ENCODE results near the gene NDUFAF7. TPM values are rescaled to one million over a fixed set of nuclear protein-coding genes. Genes with fewer than 3 reads are reported as not detected.

NDUFAF7 gene
- total and polyA plus RNA-seq, 12 donors = 15.4 to 42.5 (median 28.7) TPM

DNA sequence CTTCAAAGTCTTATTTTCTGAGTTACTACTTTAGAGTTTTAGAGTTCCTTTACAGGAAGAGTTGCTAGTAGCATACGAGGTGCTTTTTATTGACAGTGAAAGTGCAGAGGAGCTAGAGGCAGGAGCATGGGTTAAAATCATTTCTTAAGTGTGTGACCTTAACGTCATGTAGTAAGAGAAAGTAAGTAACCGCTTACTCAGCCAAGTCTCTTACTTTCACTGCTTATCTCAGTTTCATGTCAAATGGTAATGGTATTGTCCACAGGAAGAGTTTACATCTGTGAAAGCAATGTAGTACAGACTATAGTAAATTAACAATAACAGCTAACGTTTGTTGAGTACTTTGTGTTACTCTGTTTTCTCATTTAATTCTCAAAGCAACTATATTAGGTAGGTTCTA, 12.6 kb downstream of the NDUFAF7 start:
- no peak overlapping the region for H3K4me3 ChIP-seq
- H3K27me3 ChIP-seq = no peaks in the 10 kb centered on the region
- H3K36me3 ChIP-seq (replicated peaks in 1 of 2) = peaks cover 0 to 51% of the 10 kb centered on the region in 2 donors
- DNase-seq = no peak
- no peaks in the 10 kb centered on the region for H3K9me3 ChIP-seq (replicated peaks in 1 of 3)
- H3K27ac ChIP-seq = peak overlapping the region in 2 of 5 donors; percentile 26 to 39
- intact Hi-C loops (cut with DNase I) = no loop called here
- peaks cover 0 to 9% of the 10 kb centered on the region in 2 donors for H3K4me1 ChIP-seq (replicated peaks in 1 of 2)
- no peak for TF ChIP-seq POLR2A (IDR thresholded peaks at IDR 0.05)
- TF ChIP-seq, protein P1, sequence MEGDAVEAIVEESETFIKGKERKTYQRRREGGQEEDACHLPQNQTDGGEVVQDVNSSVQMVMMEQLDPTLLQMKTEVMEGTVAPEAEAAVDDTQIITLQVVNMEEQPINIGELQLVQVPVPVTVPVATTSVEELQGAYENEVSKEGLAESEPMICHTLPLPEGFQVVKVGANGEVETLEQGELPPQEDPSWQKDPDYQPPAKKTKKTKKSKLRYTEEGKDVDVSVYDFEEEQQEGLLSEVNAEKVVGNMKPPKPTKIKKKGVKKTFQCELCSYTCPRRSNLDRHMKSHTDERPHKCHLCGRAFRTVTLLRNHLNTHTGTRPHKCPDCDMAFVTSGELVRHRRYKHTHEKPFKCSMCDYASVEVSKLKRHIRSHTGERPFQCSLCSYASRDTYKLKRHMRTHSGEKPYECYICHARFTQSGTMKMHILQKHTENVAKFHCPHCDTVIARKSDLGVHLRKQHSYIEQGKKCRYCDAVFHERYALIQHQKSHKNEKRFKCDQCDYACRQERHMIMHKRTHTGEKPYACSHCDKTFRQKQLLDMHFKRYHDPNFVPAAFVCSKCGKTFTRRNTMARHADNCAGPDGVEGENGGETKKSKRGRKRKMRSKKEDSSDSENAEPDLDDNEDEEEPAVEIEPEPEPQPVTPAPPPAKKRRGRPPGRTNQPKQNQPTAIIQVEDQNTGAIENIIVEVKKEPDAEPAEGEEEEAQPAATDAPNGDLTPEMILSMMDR (IDR thresholded peaks at IDR 0.05) = no peak
- 35 to 46% (median 39%) methylated on average over 4 of the region's 4 CpGs for WGBS, 4 donors

DNA sequence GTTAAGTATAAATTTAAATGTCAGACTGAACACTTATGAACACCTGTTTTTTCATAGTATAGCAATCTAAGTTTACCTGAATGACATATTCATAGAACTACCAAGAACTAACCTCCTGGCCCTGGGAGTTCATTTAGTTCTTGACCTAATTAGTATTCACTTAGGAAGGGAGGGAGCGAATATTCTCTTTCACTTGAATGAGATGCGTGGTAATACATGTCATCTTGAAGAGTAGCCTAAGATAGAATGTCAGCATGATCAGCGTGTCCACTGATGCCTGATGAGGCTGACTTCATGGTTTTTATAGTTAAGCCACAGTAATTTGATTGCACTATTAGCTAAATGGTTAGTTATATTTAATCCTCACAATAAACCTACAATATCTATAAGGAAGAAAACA, 13.3 kb downstream of the NDUFAF7 start:
- TF ChIP-seq POLR2A (IDR thresholded peaks at IDR 0.05) = no peak
- TF ChIP-seq, protein P1 (IDR thresholded peaks at IDR 0.05) = no peak
- Histone ChIP-seq H3K27ac (no peak overlapping the region), H3K9me3 (replicated peaks in 1 of 3) (no peaks in the 10 kb centered on the region), H3K36me3 (replicated peaks in 1 of 2) (peaks cover 0 to 49% of the 10 kb centered on the region in 2 donors), H3K4me3 (no peak overlapping the region), H3K27me3 (no peaks in the 10 kb centered on the region), H3K4me1 (replicated peaks in 1 of 2) (peaks cover 0 to 9% of the 10 kb centered on the region in 2 donors)
- 92 to 95% (median 94%) methylated on average over 3 of the region's 3 CpGs for WGBS, 4 donors
- intact Hi-C loops (cut with DNase I) = no loop called here
- DNase-seq = no peak

DNA sequence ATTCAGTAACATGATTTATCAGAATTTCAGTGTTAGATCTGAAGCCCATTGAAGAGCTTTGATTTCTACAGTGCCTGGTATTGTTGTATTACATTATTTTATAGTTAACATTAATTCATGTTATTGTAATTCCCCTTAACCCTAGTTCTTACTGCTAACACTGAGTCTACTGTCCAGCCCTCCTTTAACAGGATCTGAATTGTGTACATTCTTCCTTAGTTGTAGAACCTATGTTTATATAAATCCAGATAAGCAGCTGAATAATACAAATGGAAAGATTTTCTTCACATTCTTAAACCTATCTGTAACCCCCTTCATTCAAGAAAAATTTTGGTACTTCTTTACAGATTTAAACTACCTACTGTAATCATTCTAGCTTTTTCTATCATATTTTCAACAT, 14.7 kb downstream of the NDUFAF7 start:
- intact Hi-C loops (cut with DNase I) = no loop called here
- DNase-seq = no peak
- peaks cover 0 to 5% of the 10 kb centered on the region in 2 donors for H3K4me1 ChIP-seq (replicated peaks in 1 of 2)
- H3K27me3 ChIP-seq = no peaks in the 10 kb centered on the region
- peaks cover 0 to 49% of the 10 kb centered on the region in 2 donors for H3K36me3 ChIP-seq (replicated peaks in 1 of 2)
- TF ChIP-seq, protein P1 (IDR thresholded peaks at IDR 0.05) = no peak
- no peak for TF ChIP-seq POLR2A (IDR thresholded peaks at IDR 0.05)
- no peak overlapping the region for H3K27ac ChIP-seq
- no peaks in the 10 kb centered on the region for H3K9me3 ChIP-seq (replicated peaks in 1 of 3)
- no peak overlapping the region for H3K4me3 ChIP-seq

DNA sequence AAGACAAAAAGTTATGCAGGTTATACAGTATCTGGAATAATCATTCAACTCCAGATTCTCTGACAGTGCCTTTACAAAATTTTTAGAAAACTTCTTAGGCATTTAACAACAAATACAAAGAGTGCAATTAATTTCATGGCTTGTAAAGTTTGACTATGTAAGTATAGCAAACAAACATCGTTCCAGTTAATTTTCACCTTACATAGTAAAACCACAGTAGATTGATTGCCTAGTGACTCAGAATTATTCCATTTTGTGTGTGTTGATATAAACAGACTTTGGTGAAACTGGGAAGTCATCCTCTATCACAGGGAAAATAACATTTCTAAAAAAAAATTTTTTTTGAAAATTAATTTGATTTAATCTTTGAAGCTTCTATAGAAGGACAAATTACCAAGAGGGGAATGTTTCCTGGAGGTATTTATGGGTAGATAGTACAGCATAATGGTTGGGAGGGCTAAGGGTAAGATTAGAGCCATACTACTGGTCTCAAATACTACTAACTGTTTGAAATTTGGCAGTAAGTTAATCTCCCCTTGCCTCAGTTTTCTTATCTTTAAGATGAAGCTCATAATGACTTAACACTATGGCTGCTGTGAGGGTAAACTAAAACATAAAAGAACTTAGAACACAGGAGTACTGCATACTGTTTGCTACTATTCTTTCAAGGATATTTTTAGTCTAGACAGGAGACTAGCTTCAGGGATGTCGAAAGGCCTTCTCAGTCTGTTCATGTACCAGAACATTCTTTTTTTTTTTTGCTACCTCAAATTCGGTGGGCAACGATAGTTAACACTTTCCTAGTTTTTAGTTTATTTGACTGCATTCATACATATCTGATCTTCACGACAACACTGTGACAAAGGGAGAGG, 19.6 kb downstream of the NDUFAF7 start:
- Histone ChIP-seq H3K9me3 (replicated peaks in 1 of 3) (no peaks in the 10 kb centered on the region), H3K4me3 (no peak overlapping the region), H3K27ac (peak overlapping the region in 1 of 5 donors; percentile 36), H3K4me1 (replicated peaks in 1 of 2) (peaks cover 0 to 8% of the 10 kb centered on the region in 2 donors), H3K36me3 (replicated peaks in 1 of 2) (peaks cover 0 to 71% of the 10 kb centered on the region in 2 donors), H3K27me3 (no peaks in the 10 kb centered on the region)
- WGBS, 4 donors = 74 to 85% (median 82%) methylated on average over 5 of the region's 5 CpGs
- no peak for TF ChIP-seq POLR2A (IDR thresholded peaks at IDR 0.05)
- TF ChIP-seq, protein P1 (IDR thresholded peaks at IDR 0.05) = no peak
- intact Hi-C loops (cut with DNase I) = no loop called here
- no peak for DNase-seq
